ENCODE measurements around the gene CYP4F3. TPM values are rescaled to one million over a fixed set of nuclear protein-coding genes. Genes with fewer than 3 reads are reported as not detected.

The CYP4F3 gene
- total and polyA plus RNA-seq, 2 of the 13 experiments (the other 11 are each of a cell fraction or from before 2014, with no cell fraction given) = 17.8 to 22.8 TPM

- TF ChIP-seq ZHX2 (IDR thresholded peaks at IDR 0.05; ENCODE audit: low read depth) = no peak
- no peak for TF ChIP-seq ZHX2 (CRISPR knock-in tag; IDR thresholded peaks at IDR 0.05; ENCODE audit: borderline replicate concordance)
- TF ChIP-seq, protein P1, sequence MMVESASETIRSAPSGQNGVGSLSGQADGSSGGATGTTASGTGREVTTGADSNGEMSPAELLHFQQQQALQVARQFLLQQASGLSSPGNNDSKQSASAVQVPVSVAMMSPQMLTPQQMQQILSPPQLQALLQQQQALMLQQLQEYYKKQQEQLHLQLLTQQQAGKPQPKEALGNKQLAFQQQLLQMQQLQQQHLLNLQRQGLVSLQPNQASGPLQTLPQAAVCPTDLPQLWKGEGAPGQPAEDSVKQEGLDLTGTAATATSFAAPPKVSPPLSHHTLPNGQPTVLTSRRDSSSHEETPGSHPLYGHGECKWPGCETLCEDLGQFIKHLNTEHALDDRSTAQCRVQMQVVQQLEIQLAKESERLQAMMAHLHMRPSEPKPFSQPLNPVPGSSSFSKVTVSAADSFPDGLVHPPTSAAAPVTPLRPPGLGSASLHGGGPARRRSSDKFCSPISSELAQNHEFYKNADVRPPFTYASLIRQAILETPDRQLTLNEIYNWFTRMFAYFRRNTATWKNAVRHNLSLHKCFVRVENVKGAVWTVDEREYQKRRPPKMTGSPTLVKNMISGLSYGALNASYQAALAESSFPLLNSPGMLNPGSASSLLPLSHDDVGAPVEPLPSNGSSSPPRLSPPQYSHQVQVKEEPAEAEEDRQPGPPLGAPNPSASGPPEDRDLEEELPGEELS (CRISPR knock-in tag; IDR thresholded peaks at IDR 0.05) = peak; percentile 77
- no peak for TF ChIP-seq ZNF746 (CRISPR knock-in tag; IDR thresholded peaks at IDR 0.05)
- TF ChIP-seq DNMT3B (CRISPR knock-in tag; conservative IDR thresholded peaks at IDR 0.05) = no peak
- TF ChIP-seq PAWR (CRISPR knock-in tag; IDR thresholded peaks at IDR 0.05; ENCODE audit: borderline replicate concordance) = no peak
- TF ChIP-seq ZNF687 (CRISPR knock-in tag; IDR thresholded peaks at IDR 0.05) = no peak
- no peak for TF ChIP-seq ZBTB7B (CRISPR knock-in tag; IDR thresholded peaks at IDR 0.05)
- peak; percentile 56 for TF ChIP-seq RARA (CRISPR knock-in tag; IDR thresholded peaks at IDR 0.05)
- no peak for TF ChIP-seq NBN (conservative IDR thresholded peaks at IDR 0.05)
- no peak for TF ChIP-seq CBX2 (IDR thresholded peaks at IDR 0.05; ENCODE audit: low read depth, low read length)
- TF ChIP-seq CBX2 (CRISPR knock-in tag; IDR thresholded peaks at IDR 0.05; ENCODE audit: low read depth) = no peak
- TF ChIP-seq, protein P2, sequence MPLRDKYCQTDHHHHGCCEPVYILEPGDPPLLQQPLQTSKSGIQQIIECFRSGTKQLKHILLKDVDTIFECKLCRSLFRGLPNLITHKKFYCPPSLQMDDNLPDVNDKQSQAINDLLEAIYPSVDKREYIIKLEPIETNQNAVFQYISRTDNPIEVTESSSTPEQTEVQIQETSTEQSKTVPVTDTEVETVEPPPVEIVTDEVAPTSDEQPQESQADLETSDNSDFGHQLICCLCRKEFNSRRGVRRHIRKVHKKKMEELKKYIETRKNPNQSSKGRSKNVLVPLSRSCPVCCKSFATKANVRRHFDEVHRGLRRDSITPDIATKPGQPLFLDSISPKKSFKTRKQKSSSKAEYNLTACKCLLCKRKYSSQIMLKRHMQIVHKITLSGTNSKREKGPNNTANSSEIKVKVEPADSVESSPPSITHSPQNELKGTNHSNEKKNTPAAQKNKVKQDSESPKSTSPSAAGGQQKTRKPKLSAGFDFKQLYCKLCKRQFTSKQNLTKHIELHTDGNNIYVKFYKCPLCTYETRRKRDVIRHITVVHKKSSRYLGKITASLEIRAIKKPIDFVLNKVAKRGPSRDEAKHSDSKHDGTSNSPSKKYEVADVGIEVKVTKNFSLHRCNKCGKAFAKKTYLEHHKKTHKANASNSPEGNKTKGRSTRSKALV (CRISPR knock-in tag; IDR thresholded peaks at IDR 0.05) = no peak
- no peak for TF ChIP-seq ZNF605 (CRISPR knock-in tag; IDR thresholded peaks at IDR 0.05)
- TF ChIP-seq ZNF33A (CRISPR knock-in tag; IDR thresholded peaks at IDR 0.05; ENCODE audit: borderline replicate concordance) = no peak
- TF ChIP-seq CCAR2 (optimal IDR thresholded peaks at IDR 0.05; ENCODE audit: low read depth, low read length) = no peak
- peak; percentile 73; the same call in 1 of the 2 replicates for TF ChIP-seq MIER2 (CRISPR knock-in tag; IDR thresholded peaks at IDR 0.05)
- no peak for TF ChIP-seq POLR2AphosphoS2 (IDR thresholded peaks at IDR 0.05; ENCODE audit: low read depth, low read length)
Measured at GRCh38 chr19:15643387-15643786, 2.7 kb downstream of the CYP4F3 start (continued).

All from HepG2 (cell line).